ENCODE results near the gene VPS39.

DNA sequence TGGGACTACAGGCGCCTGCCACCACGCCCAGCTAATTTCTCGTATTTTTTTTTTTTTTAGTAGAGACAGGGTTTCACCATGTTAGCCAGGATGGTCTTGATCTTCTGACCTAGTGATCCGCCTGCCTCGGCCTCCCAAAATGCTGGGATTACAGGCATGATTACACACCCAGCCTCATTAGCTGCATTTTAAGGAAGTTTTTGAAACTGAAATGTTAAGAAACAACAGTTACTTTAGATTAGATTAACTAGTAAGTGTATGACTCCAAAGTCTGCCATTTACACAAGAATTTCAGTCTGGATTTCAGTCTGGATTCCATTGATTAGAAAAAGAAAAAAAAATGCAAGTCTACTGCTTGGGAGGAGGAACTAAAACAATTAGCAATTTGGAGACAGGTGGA lies 24.5 kb upstream of the VPS39 start:
- TF ChIP-seq, protein P1, sequence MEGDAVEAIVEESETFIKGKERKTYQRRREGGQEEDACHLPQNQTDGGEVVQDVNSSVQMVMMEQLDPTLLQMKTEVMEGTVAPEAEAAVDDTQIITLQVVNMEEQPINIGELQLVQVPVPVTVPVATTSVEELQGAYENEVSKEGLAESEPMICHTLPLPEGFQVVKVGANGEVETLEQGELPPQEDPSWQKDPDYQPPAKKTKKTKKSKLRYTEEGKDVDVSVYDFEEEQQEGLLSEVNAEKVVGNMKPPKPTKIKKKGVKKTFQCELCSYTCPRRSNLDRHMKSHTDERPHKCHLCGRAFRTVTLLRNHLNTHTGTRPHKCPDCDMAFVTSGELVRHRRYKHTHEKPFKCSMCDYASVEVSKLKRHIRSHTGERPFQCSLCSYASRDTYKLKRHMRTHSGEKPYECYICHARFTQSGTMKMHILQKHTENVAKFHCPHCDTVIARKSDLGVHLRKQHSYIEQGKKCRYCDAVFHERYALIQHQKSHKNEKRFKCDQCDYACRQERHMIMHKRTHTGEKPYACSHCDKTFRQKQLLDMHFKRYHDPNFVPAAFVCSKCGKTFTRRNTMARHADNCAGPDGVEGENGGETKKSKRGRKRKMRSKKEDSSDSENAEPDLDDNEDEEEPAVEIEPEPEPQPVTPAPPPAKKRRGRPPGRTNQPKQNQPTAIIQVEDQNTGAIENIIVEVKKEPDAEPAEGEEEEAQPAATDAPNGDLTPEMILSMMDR (tag by site-specific recombination; IDR thresholded peaks at IDR 0.05) = no peak
- TF ChIP-seq, protein P2, sequence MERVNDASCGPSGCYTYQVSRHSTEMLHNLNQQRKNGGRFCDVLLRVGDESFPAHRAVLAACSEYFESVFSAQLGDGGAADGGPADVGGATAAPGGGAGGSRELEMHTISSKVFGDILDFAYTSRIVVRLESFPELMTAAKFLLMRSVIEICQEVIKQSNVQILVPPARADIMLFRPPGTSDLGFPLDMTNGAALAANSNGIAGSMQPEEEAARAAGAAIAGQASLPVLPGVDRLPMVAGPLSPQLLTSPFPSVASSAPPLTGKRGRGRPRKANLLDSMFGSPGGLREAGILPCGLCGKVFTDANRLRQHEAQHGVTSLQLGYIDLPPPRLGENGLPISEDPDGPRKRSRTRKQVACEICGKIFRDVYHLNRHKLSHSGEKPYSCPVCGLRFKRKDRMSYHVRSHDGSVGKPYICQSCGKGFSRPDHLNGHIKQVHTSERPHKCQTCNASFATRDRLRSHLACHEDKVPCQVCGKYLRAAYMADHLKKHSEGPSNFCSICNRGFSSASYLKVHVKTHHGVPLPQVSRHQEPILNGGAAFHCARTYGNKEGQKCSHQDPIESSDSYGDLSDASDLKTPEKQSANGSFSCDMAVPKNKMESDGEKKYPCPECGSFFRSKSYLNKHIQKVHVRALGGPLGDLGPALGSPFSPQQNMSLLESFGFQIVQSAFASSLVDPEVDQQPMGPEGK (tag by site-specific recombination; IDR thresholded peaks at IDR 0.05) = no peak
- TF ChIP-seq ZBTB21 (tag by site-specific recombination; IDR thresholded peaks at IDR 0.05) = no peak
- no peak for TF ChIP-seq BCL11A (tag by site-specific recombination; IDR thresholded peaks at IDR 0.05; ENCODE audit: low read depth)
- TF ChIP-seq ZBTB17 (tag by site-specific recombination; IDR thresholded peaks at IDR 0.05) = no peak
- TF ChIP-seq, protein P3, sequence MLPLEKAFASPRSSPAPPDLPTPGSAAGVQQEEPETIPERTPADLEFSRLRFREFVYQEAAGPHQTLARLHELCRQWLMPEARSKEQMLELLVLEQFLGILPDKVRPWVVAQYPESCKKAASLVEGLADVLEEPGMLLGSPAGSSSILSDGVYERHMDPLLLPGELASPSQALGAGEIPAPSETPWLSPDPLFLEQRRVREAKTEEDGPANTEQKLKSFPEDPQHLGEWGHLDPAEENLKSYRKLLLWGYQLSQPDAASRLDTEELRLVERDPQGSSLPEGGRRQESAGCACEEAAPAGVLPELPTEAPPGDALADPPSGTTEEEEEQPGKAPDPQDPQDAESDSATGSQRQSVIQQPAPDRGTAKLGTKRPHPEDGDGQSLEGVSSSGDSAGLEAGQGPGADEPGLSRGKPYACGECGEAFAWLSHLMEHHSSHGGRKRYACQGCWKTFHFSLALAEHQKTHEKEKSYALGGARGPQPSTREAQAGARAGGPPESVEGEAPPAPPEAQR (tag by site-specific recombination; IDR thresholded peaks at IDR 0.05) = no peak
- TF ChIP-seq, protein P4, sequence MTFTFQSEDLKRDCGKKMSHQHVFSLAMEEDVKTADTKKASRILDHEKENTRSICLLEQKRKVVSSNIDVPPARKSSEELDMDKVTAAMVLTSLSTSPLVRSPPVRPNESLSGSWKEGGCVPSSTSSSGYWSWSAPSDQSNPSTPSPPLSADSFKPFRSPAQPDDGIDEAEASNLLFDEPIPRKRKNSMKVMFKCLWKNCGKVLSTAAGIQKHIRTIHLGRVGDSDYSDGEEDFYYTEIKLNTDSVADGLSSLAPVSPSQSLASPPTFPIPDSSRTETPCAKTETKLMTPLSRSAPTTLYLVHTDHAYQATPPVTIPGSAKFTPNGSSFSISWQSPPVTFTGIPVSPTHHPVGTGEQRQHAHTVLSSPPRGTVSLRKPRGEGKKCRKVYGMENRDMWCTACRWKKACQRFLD (tag by site-specific recombination; IDR thresholded peaks at IDR 0.05) = no peak
